Lower lobe of right lung (tissue), 2 donors: ENCODE measurements around the gene PAPPA. TPM values are rescaled to one million over a fixed set of nuclear protein-coding genes. Genes with fewer than 3 reads are reported as not detected.

Experiments
- ATAC-seq, 2 donors: fragments of 200-7000 bp; cut with Tn5 transposase; one replicate each; pipeline ENCODE4 v1.9.1; 2020 to 2022; ENCODE audit warnings: mild to moderate bottlenecking in 2 of 2, moderate library complexity in 2 of 2
- DNase-seq: peaks from one replicate; pipeline ENCODE4 v3.0.0-alpha.2; 2020
- H3K27ac ChIP-seq: fragments of 200-600 bp; one replicate; pipeline ENCODE4 v1.8.0; 2022
- H3K27me3 ChIP-seq: fragments of 200-600 bp; one replicate; pipeline ENCODE4 v1.8.0; 2022; ENCODE audit warnings: low read depth
- H3K36me3 ChIP-seq: fragments of 200-600 bp; one replicate; pipeline ENCODE4 v1.8.0; 2022; ENCODE audit warnings: mild to moderate bottlenecking
- H3K4me1 ChIP-seq: fragments of 200-600 bp; one replicate; pipeline ENCODE4 v1.8.0; 2022
- H3K4me3 ChIP-seq: fragments of 200-600 bp; one replicate; pipeline ENCODE4 v1.8.0; 2022; ENCODE audit warnings: mild to moderate bottlenecking
- H3K9me3 ChIP-seq: fragments of 200-600 bp; one replicate; pipeline ENCODE4 v1.8.0; 2022
- intact Hi-C: fragments of 100-400 bp; cut with DNase I; formaldehyde crosslinking; loops from one replicate; pipeline ENCODE4 v1.11.0; 2022
- total RNA-seq: library from RNA; stranded (reverse); fragmentation: NEBNext Ultra II Directional; extraction: Animal tissue kit (Norgen Biotek cat#: 25700); gene quantifications from one replicate; pipeline ENCODE4 v1.2.1, GENCODE V29; 2021
- TF ChIP-seq, protein P1 (sequence below): fragments of 200-600 bp; IDR thresholded peaks from one replicate; pipeline ENCODE4 v1.8.0; 2022; ENCODE audit warnings: antibody characterized with exemption, mild to moderate bottlenecking
- donor health status: DM: no; HTN: yes; CAD: no; lungs with severe emphysema.

PAPPA gene
- total RNA-seq, 1 donor from 2014 or later: 2.2 TPM

DNA sequence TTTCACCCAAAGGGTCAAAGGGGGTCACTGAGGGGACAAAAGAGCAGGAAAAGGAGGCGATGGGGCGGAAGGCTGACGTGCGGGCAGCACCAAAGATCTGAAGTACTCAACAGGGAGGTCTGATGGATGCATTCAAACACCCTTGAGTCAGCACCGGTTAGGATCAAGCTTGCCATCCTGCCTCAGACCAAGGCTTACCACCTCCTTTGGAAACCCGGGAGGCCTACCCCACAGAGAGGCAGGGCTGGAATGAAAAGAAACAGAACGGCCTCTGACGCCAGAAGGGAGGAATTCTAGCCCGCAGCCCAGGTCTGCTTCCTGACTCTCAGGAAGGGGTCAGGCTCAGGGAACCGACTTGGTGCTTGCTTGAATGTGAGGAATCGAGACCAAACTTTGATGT lies 125.6 kb downstream of the PAPPA start:
- ATAC-seq (no peak), DNase-seq (no peak)
- Histone ChIP-seq H3K4me3 (no peak overlapping the region), H3K36me3 (no peaks in the 10 kb centered on the region), H3K9me3 (no peaks in the 10 kb centered on the region), H3K27me3 (no peaks in the 10 kb centered on the region), H3K27ac (no peak overlapping the region), H3K4me1 (no peaks in the 10 kb centered on the region)
- intact Hi-C loops: no loop called here
- TF ChIP-seq, protein P1, sequence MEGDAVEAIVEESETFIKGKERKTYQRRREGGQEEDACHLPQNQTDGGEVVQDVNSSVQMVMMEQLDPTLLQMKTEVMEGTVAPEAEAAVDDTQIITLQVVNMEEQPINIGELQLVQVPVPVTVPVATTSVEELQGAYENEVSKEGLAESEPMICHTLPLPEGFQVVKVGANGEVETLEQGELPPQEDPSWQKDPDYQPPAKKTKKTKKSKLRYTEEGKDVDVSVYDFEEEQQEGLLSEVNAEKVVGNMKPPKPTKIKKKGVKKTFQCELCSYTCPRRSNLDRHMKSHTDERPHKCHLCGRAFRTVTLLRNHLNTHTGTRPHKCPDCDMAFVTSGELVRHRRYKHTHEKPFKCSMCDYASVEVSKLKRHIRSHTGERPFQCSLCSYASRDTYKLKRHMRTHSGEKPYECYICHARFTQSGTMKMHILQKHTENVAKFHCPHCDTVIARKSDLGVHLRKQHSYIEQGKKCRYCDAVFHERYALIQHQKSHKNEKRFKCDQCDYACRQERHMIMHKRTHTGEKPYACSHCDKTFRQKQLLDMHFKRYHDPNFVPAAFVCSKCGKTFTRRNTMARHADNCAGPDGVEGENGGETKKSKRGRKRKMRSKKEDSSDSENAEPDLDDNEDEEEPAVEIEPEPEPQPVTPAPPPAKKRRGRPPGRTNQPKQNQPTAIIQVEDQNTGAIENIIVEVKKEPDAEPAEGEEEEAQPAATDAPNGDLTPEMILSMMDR: no peak

DNA sequence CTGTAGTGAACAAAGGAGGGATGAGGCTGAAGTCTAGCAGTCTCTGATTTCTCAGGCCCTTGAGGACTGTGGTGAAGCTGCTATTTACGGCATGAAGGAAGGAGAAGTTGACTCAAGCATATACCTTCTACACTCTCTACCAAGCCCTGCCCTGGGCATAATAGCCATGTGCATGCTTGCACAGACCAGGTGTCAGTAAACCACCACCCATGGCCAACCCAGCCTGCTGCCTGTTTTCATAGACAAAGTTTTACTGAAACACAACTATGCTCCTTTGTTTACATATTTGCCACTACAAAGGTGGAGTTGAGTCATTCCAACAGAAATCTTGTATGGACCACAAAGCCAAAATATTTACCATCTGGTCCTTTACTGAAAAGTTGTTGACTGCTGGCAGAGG lies 126.9 kb downstream of the PAPPA start:
- Histone ChIP-seq H3K4me3 (no peak overlapping the region), H3K36me3 (no peaks in the 10 kb centered on the region), H3K4me1 (no peaks in the 10 kb centered on the region), H3K27ac (no peak overlapping the region), H3K27me3 (no peaks in the 10 kb centered on the region), H3K9me3 (no peaks in the 10 kb centered on the region)
- intact Hi-C loops: no loop called here
- TF ChIP-seq, protein P1: no peak
- ATAC-seq (peak in 1 of 2 donors; percentile 27), DNase-seq (no peak)

GRCh38 chr9:116282597-116282996 lies 129.0 kb downstream of the PAPPA start:
- H3K27ac ChIP-seq: no peak overlapping the region
- H3K4me1 ChIP-seq: no peaks in the 10 kb centered on the region
- H3K27me3 ChIP-seq: no peaks in the 10 kb centered on the region
- DNase-seq: no peak
- intact Hi-C loops: no loop called here
- TF ChIP-seq, protein P1: no peak
- no peaks in the 10 kb centered on the region for H3K9me3 ChIP-seq
- H3K4me3 ChIP-seq: no peak overlapping the region
- H3K36me3 ChIP-seq: no peaks in the 10 kb centered on the region
- no peak for ATAC-seq

DNA sequence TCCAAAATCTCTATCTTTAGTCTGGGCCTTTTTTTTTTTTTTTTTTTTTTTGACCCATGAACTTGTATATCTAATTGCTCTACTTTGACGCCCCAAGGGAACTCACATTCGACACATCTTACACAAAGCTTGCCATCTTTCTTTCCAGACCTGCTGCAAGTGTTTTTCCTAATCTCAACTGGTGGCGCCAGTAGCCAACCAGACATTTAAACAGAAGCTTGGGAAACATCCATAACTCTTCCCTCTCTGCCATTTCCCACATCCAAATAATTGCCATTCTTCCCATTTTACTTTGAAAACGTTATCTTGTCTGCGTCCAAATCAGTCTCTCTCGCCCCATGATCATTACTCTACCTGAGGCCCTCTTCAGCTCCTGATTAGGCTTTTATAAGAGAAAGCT lies 130.9 kb downstream of the PAPPA start:
- H3K36me3 ChIP-seq: no peaks in the 10 kb centered on the region
- intact Hi-C loops: no loop called here
- no peak overlapping the region for H3K27ac ChIP-seq
- no peaks in the 10 kb centered on the region for H3K4me1 ChIP-seq
- no peak overlapping the region for H3K4me3 ChIP-seq
- TF ChIP-seq, protein P1: no peak
- no peaks in the 10 kb centered on the region for H3K27me3 ChIP-seq
- ATAC-seq (no peak), DNase-seq (no peak)
- no peaks in the 10 kb centered on the region for H3K9me3 ChIP-seq

- TF ChIP-seq, protein P1: no peak
- H3K27ac ChIP-seq: no peak overlapping the region
- no peak for DNase-seq
- no peaks in the 10 kb centered on the region for H3K4me1 ChIP-seq
- H3K36me3 ChIP-seq: no peaks in the 10 kb centered on the region
- ATAC-seq: no peak
- H3K9me3 ChIP-seq: no peaks in the 10 kb centered on the region
- H3K27me3 ChIP-seq: no peaks in the 10 kb centered on the region
- intact Hi-C loops: no loop called here
- no peak overlapping the region for H3K4me3 ChIP-seq
Measured at GRCh38 chr9:116285320-116285719, 131.7 kb downstream of the PAPPA start.

DNA sequence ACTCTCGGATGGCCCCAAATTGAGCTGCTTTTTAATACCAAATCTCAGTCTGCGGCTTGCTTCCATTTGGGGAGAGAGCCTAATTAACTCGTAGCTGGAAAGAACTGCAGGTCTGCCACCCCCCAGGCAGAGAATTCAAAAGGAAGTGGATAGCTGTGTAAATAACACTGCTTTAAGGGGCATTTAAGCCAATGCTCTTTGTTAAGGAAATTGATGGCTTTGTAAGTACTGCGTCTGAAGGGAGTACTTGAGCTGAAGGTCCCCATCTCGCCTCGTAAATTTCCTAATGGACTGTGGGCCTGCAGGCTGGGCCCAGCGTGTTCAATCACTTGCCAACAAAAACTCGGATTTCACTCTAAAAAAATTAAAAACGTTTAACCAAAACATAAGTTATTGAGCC lies 132.7 kb downstream of the PAPPA start:
- TF ChIP-seq, protein P1: no peak
- no peak overlapping the region for H3K27ac ChIP-seq
- no peak for DNase-seq
- H3K9me3 ChIP-seq: no peaks in the 10 kb centered on the region
- no peak overlapping the region for H3K4me3 ChIP-seq
- H3K27me3 ChIP-seq: no peaks in the 10 kb centered on the region
- intact Hi-C loops: no loop called here
- no peak for ATAC-seq
- no peaks in the 10 kb centered on the region for H3K4me1 ChIP-seq
- H3K36me3 ChIP-seq: no peaks in the 10 kb centered on the region
